ENCODE measurements around the gene STK11IP.

DNA sequence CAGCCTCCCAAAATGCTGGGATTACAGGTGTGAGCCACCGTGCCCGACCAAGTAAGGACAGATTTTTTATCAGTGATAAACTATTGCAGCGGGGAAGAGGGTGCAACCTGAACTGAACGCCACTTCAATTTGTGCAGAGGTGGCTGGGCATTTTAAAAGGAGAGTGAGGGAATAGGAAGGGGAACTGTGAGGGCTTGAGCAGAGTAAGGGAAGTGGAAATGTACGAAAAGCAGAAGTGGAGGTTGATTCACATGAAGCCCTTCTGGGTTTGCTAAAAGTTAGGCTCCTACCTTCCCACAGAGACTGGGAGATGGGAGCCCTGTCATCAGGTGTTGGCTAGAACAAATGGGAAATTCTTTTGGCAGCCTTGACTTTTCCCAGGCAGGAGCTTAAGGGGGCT lies 6.1 kb downstream of the STK11IP start:
- TF ChIP-seq SP1 (IDR thresholded peaks at IDR 0.05), result no peak
- TF ChIP-seq FOXM1 (IDR thresholded peaks at IDR 0.05; ENCODE audit: borderline replicate concordance), result no peak
- no peak for TF ChIP-seq HDGF (IDR thresholded peaks at IDR 0.05; ENCODE audit: borderline replicate concordance)
- TF ChIP-seq ARNT (IDR thresholded peaks at IDR 0.05), result no peak
- no peak for TF ChIP-seq ELF4 (IDR thresholded peaks at IDR 0.05)
- no peak for TF ChIP-seq PKNOX1 (IDR thresholded peaks at IDR 0.05)
